K562 (cell line): Measurements from ENCODE around the gene PCED1B. TPM values are rescaled to one million over a fixed set of nuclear protein-coding genes. Genes with fewer than 3 reads are reported as not detected.
A peak's percentile ranks its signal among the peaks of the same experiment; 100 is the strongest.

Source experiments
- ARID1B ChIP-seq: fragments of 450-650 bp; IDR thresholded peaks from 2 replicates; pipeline ENCODE4 v1.6.1; 2016; ENCODE audit warnings: antibody characterized with exemption, mild to moderate bottlenecking, inconsistent platforms
- ARNT ChIP-seq, 2 experiments: fragments of 450-650 bp; IDR thresholded peaks; 2 replicates each; pipeline ENCODE4 v1.6.1; 2016; ENCODE audit warnings: mild to moderate bottlenecking in 1 of 2
- BHLHE40 ChIP-seq: IDR thresholded peaks from 2 replicates; pipeline ENCODE4 v1.6.1; 2011; ENCODE audit warnings: low read length, improper control_type of control experiment
- ETV1 ChIP-seq: fragments of 450-650 bp; conservative IDR thresholded peaks from 2 replicates; pipeline ENCODE4 v1.6.1; 2016; ENCODE audit warnings: missing genetic modification characterization, control low read depth, low read depth, missing compliant biosample characterization
- FOSL1 ChIP-seq: fragments of 200-800 bp; sonication (Bioruptor generic); conservative IDR thresholded peaks from 2 replicates; pipeline ENCODE4 v1.6.1; 2016; ENCODE audit warnings: missing genetic modification characterization, missing compliant biosample characterization
- KLF13 ChIP-seq: fragments of 450-650 bp; IDR thresholded peaks from 2 replicates; pipeline ENCODE4 v1.6.1; 2016; ENCODE audit warnings: missing genetic modification characterization, low read depth, mild to moderate bottlenecking, missing compliant biosample characterization, moderate library complexity, borderline replicate concordance
- MEIS2 ChIP-seq: fragments of 450-650 bp; IDR thresholded peaks from 2 replicates; pipeline ENCODE4 v1.6.1; 2014; ENCODE audit warnings: mild to moderate bottlenecking; ENCODE audit not compliant: partially characterized antibody
- MTA1 ChIP-seq: fragments of 450-650 bp; IDR thresholded peaks from 2 replicates; pipeline ENCODE4 v1.6.1; 2017; ENCODE audit warnings: borderline replicate concordance
- MYC ChIP-seq, 2 experiments: fragments of 250-450 bp in 1 of 2; sonication (Bioruptor Pico) in 1 of 2; IDR thresholded peaks; 2 replicates each; pipeline versions ENCODE4 v1.5.1 to v1.6.1; 2012 to 2021; ENCODE audit warnings: low read depth in 2 of 2, borderline replicate concordance in 1 of 2, improper control_type of control experiment in 1 of 2, low read length in 1 of 2, mild to moderate bottlenecking in 1 of 2, moderate library complexity in 1 of 2
- NBN ChIP-seq: fragments of 450-650 bp; IDR thresholded peaks from 2 replicates; pipeline ENCODE4 v1.6.1; 2016; ENCODE audit warnings: low read depth, mild to moderate bottlenecking
- NFIC ChIP-seq: fragments of 450-650 bp; IDR thresholded peaks from 2 replicates; pipeline ENCODE4 v1.6.1; 2017; ENCODE audit warnings: mild to moderate bottlenecking, inconsistent platforms
- PCBP2 ChIP-seq: fragments of 200-400 bp; formaldehyde crosslinking; IDR thresholded peaks from 2 replicates; pipeline ENCODE4 v1.6.1; 2018; ENCODE audit warnings: low read length, low read depth, mild to moderate bottlenecking, moderate library complexity; ENCODE audit not compliant: poor library complexity, severe bottlenecking
- RBBP5 ChIP-seq: fragments of 200-600 bp; sonication (generic); IDR thresholded peaks from 2 replicates; pipeline ENCODE4 v1.6.1; 2012; ENCODE audit warnings: borderline replicate concordance, mild to moderate bottlenecking, low read length, control low read depth, inconsistent platforms; ENCODE audit not compliant: insufficient read depth, poor library complexity, severe bottlenecking
- RBM39 ChIP-seq: fragments of 200-400 bp; formaldehyde crosslinking; optimal IDR thresholded peaks from 2 replicates; pipeline ENCODE3; 2018; ENCODE audit warnings: low read depth, low read length
- SMARCA4 ChIP-seq: fragments of 450-650 bp; IDR thresholded peaks from 2 replicates; pipeline ENCODE4 v1.6.1; 2016
- SMARCC2 ChIP-seq: fragments of 450-650 bp; IDR thresholded peaks from 2 replicates; pipeline ENCODE4 v1.6.1; 2017; ENCODE audit warnings: antibody characterized with exemption, moderate library complexity, mild to moderate bottlenecking, low read depth
- TARDBP ChIP-seq: fragments of 450-650 bp; IDR thresholded peaks from 2 replicates; pipeline ENCODE4 v1.6.1; 2016
- TGIF2 ChIP-seq: sonication (generic); formaldehyde crosslinking; IDR thresholded peaks from 2 replicates; pipeline ENCODE4 v1.8.1; 2022; ENCODE audit warnings: mild to moderate bottlenecking, missing genetic modification reagents, moderate library complexity
- THRAP3 ChIP-seq: fragments of 450-650 bp; IDR thresholded peaks from 2 replicates; pipeline ENCODE4 v1.6.1; 2016; ENCODE audit warnings: mild to moderate bottlenecking, inconsistent platforms, borderline replicate concordance
- ZNF263 ChIP-seq: sonication (generic); formaldehyde crosslinking; IDR thresholded peaks from 2 replicates; pipeline ENCODE4 v1.8.0; 2022; ENCODE audit warnings: mild to moderate bottlenecking, missing genetic modification reagents, borderline replicate concordance
- polyA plus RNA-seq, 8 experiments: library from polyadenylated mRNA; depleted of rRNA in 4 of 8; stranded (reverse) in 5 of 8; unstranded in 3 of 8; fragments of >200 nt; fragmentation: Nextera tagmentation in 2 of 8; fragmentation: Illumina TruSeq in 1 of 8; extraction: Ambion mirVana in 2 of 8; extraction: Trizol in 1 of 8; gene quantifications; 2 replicates each; pipeline versions ENCODE4 v1.2.1 to v1.2.3, GENCODE V29; 2011 to 2014; ENCODE audit warnings: inconsistent platforms in 1 of 8, missing spikeins in 1 of 8
- total RNA-seq, 7 experiments: library from RNA; depleted of rRNA in 6 of 7; stranded (reverse); fragments of >200 nt in 6 of 7; fragmentation: Illumina TruSeq in 2 of 7; extraction: Trizol in 2 of 7; gene quantifications; 2 replicates each; pipeline versions ENCODE4 v1.2.1 to v1.2.3, GENCODE V29; 2011 to 2021; ENCODE audit warnings: low replicate concordance in 1 of 7
- TF ChIP-seq, protein P1 (sequence below): IDR thresholded peaks from 2 replicates; pipeline ENCODE4 v1.6.1; 2016; ENCODE audit warnings: missing genetic modification characterization, missing compliant biosample characterization
- TF ChIP-seq, protein P2 (sequence below): fragments of 450-650 bp; formaldehyde crosslinking; conservative IDR thresholded peaks from 2 replicates; pipeline ENCODE4 v1.4.0; 2022; ENCODE audit warnings: mild to moderate bottlenecking, missing genetic modification characterization
- TF ChIP-seq, protein P3 (sequence below): fragments of 450-650 bp; IDR thresholded peaks from 2 replicates; pipeline ENCODE4 v1.6.1; 2017; ENCODE audit warnings: antibody characterized with exemption

PCED1B gene
- total and polyA plus RNA-seq, 9 of the 15 experiments (the other 6 are each of a cell fraction or from before 2014, with no cell fraction given) = 1.2 to 9.3 (median 2.5) TPM

DNA sequence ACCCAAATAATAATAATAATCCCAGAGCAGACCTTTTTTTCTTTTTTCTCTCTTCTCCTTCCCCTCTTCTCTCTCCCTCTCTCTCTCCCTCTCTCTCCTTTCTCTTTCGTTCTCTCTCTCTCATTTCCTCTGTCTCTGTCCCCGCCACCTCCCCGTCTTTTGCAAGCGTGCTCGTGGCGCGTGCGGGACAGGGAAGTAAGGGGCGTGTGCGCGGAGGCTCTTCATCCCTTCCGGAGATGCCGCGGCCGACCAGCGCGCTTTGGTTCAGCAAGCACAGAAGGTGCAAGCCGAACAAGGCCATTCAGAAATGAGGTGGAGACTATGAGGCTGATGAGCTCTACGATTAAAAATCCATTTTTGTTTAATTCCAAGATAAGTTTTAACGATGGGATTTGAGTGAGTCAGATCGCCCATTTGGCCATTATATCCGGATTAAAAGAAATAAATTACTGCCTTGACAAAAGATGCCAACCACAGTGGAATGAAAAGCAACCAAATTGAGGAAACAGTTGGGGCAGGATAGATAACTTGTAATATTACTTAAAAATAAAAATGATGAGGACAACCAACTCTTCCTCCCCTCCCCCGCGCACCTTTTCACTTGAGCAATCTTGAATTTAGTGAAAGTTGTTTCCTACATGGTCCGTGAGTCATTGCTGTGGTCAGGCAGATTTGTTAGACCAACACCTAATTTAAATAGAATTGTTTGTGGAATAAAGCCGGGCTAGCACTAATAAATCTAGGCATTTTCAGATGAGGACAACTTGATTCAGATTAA, 1.5 kb downstream of the PCED1B start (continued):
- TF ChIP-seq MEIS2 (no peak), TGIF2 (CRISPR knock-in tag) (no peak), KLF13 (tag) (peak; percentile 70; the same call in 1 of the 2 replicates), NFIC (peak; percentile 31; the same call in 1 of the 2 replicates), MYC (IDR thresholded peaks at IDR 0.05; ENCODE audit: low read depth, low read length) (peak; percentile 74), MYC (CRISPR knock-in tag; IDR thresholded peaks at IDR 0.05; ENCODE audit: borderline replicate concordance, low read depth) (no peak), RBM39 (peak; percentile 46), ARNT (IDR thresholded peaks at IDR 0.05) (0 out of 4 replicates have a peak, but pooled peaks of 1 of the 2 experiments have one; percentile 38), TARDBP (no peak), PCBP2 (no peak), ZNF263 (CRISPR knock-in tag) (peak; percentile 43), ETV1 (peak; percentile 55), FOSL1 (tag) (peak; percentile 78), THRAP3 (peak; percentile 65; the same call in 1 of the 2 replicates), SMARCA4 (peak; percentile 25; the same call in 1 of the 2 replicates), SMARCC2 (0 out of 2 replicates have a peak, but pooled peaks have one; percentile 20), BHLHE40 (peak; percentile 82), ARID1B (no peak; the same call in none of the 2 replicates), RBBP5 (no peak), NBN (peak; percentile 49; the same call in 1 of the 2 replicates), MTA1 (peak; percentile 77; the same call in 1 of the 2 replicates)
- TF ChIP-seq, protein P1, sequence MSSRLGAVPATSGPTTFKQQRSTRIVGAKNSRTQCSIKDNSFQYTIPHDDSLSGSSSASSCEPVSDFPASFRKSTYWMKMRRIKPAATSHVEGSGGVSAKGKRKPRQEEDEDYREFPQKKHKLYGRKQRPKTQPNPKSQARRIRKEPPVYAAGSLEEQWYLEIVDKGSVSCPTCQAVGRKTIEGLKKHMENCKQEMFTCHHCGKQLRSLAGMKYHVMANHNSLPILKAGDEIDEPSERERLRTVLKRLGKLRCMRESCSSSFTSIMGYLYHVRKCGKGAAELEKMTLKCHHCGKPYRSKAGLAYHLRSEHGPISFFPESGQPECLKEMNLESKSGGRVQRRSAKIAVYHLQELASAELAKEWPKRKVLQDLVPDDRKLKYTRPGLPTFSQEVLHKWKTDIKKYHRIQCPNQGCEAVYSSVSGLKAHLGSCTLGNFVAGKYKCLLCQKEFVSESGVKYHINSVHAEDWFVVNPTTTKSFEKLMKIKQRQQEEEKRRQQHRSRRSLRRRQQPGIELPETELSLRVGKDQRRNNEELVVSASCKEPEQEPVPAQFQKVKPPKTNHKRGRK (tag) = peak; percentile 91
- TF ChIP-seq, protein P2, sequence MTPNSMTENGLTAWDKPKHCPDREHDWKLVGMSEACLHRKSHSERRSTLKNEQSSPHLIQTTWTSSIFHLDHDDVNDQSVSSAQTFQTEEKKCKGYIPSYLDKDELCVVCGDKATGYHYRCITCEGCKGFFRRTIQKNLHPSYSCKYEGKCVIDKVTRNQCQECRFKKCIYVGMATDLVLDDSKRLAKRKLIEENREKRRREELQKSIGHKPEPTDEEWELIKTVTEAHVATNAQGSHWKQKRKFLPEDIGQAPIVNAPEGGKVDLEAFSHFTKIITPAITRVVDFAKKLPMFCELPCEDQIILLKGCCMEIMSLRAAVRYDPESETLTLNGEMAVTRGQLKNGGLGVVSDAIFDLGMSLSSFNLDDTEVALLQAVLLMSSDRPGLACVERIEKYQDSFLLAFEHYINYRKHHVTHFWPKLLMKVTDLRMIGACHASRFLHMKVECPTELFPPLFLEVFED (CRISPR knock-in tag) = 0 out of 2 replicates have a peak, but pooled peaks have one; percentile 66
- TF ChIP-seq, protein P3, sequence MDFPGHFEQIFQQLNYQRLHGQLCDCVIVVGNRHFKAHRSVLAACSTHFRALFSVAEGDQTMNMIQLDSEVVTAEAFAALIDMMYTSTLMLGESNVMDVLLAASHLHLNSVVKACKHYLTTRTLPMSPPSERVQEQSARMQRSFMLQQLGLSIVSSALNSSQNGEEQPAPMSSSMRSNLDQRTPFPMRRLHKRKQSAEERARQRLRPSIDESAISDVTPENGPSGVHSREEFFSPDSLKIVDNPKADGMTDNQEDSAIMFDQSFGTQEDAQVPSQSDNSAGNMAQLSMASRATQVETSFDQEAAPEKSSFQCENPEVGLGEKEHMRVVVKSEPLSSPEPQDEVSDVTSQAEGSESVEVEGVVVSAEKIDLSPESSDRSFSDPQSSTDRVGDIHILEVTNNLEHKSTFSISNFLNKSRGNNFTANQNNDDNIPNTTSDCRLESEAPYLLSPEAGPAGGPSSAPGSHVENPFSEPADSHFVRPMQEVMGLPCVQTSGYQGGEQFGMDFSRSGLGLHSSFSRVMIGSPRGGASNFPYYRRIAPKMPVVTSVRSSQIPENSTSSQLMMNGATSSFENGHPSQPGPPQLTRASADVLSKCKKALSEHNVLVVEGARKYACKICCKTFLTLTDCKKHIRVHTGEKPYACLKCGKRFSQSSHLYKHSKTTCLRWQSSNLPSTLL = peak; percentile 86
